Vagina (tissue), 2 donors: ENCODE data around the gene GRIK4. TPM values are rescaled to one million over a fixed set of nuclear protein-coding genes. Genes with fewer than 3 reads are reported as not detected.

Experiments
- DNase-seq, 2 donors: peaks; one replicate each; pipeline ENCODE4 v3.0.0-alpha.2; 2017; ENCODE audit errors: extremely low spot score in 2 of 2
- H3K27ac ChIP-seq: fragments of 200-600 bp; sonication (generic); one replicate; pipeline ENCODE4 v1.5.1; 2019
- H3K27me3 ChIP-seq: fragments of 200-600 bp; sonication (generic); one replicate; pipeline ENCODE4 v1.5.1; 2019
- H3K36me3 ChIP-seq, 2 donors: fragments of 200-600 bp; sonication (generic); one replicate each; pipeline ENCODE4 v1.5.1; 2017 to 2019
- H3K4me1 ChIP-seq: fragments of 200-600 bp; sonication (generic); one replicate; pipeline ENCODE4 v1.5.1; 2019
- H3K4me3 ChIP-seq, 2 donors: fragments of 200-600 bp; sonication (generic); 1 replicate in 1 of 2; 2 replicates in 1 of 2; pipeline ENCODE4 v1.5.1; 2016 to 2019
- H3K9me3 ChIP-seq: fragments of 200-600 bp; sonication (generic); one replicate; pipeline ENCODE4 v1.5.1; 2019
- POLR2A ChIP-seq, 2 donors: fragments of 450-650 bp; IDR thresholded peaks; one replicate each; pipeline ENCODE4 v1.6.1; 2017; ENCODE audit warnings: antibody characterized with exemption in 2 of 2, mild to moderate bottlenecking in 2 of 2, moderate library complexity in 2 of 2
- POLR2AphosphoS5 ChIP-seq, 2 donors: sonication (generic); formaldehyde crosslinking; IDR thresholded peaks; one replicate each; pipeline ENCODE4 v1.9.0; 2017; ENCODE audit warnings: antibody characterized with exemption in 2 of 2, mild to moderate bottlenecking in 2 of 2, low read depth in 1 of 2; ENCODE audit not compliant: insufficient read depth in 1 of 2
- intact Hi-C: fragments of 100-400 bp; cut with DNase I; formaldehyde crosslinking; loops from one replicate; pipeline ENCODE4 v1.15.1; 2023
- total RNA-seq: library from RNA; depleted of rRNA; stranded (reverse); fragments of >200 nt; gene quantifications from one replicate; pipeline ENCODE4 v1.2.3, GENCODE V29; 2016
- TF ChIP-seq, protein P1 (sequence below), 3 experiments: fragments of 450-650 bp in 2 of 3; fragments of 200-600 bp in 1 of 3; sonication (generic) in 1 of 3; IDR thresholded peaks; one replicate each; pipeline ENCODE4 v1.5.1; 2017 to 2019; ENCODE audit warnings: antibody characterized with exemption in 3 of 3, mild to moderate bottlenecking in 2 of 3, moderate library complexity in 2 of 3

The GRIK4 gene
- total RNA-seq, 1 donor from 2014 or later, result 0.25 TPM

GRCh38 chr11:120936356-120936755 lies 424.8 kb downstream of the GRIK4 start:
- TF ChIP-seq POLR2AphosphoS5 (IDR thresholded peaks at IDR 0.05; ENCODE audit: insufficient read depth in 1 of 2, low read depth in 1 of 2) (no peak), POLR2A (IDR thresholded peaks at IDR 0.05) (no peak)
- TF ChIP-seq, protein P1, sequence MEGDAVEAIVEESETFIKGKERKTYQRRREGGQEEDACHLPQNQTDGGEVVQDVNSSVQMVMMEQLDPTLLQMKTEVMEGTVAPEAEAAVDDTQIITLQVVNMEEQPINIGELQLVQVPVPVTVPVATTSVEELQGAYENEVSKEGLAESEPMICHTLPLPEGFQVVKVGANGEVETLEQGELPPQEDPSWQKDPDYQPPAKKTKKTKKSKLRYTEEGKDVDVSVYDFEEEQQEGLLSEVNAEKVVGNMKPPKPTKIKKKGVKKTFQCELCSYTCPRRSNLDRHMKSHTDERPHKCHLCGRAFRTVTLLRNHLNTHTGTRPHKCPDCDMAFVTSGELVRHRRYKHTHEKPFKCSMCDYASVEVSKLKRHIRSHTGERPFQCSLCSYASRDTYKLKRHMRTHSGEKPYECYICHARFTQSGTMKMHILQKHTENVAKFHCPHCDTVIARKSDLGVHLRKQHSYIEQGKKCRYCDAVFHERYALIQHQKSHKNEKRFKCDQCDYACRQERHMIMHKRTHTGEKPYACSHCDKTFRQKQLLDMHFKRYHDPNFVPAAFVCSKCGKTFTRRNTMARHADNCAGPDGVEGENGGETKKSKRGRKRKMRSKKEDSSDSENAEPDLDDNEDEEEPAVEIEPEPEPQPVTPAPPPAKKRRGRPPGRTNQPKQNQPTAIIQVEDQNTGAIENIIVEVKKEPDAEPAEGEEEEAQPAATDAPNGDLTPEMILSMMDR (IDR thresholded peaks at IDR 0.05), result no peak
- no peak overlapping the region for H3K27ac ChIP-seq
- no peaks in the 10 kb centered on the region for H3K36me3 ChIP-seq
- DNase-seq, result no peak
- no peaks in the 10 kb centered on the region for H3K4me1 ChIP-seq
- intact Hi-C loops, result no loop called here
- no peaks in the 10 kb centered on the region for H3K9me3 ChIP-seq
- H3K4me3 ChIP-seq, result no peak overlapping the region
- H3K27me3 ChIP-seq, result no peaks in the 10 kb centered on the region

DNA sequence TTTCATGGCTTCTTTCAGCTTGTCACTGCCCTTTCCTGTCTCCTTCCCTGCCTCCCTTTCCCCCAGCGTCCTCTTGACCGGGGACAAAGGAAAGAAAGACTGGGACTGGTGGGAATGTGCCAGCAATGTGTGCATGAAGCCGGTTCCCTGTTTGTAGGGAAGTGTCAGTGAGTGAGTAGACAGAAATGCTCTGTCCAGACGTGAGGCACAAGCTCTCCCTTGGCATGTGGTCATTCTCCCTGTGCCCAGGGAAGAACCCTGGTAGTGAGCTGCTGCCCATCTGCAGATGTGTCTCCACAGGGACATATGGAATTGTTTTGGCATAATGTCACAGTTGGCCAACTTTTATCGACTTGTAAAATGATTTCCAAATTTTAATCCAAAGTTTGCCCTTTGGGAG lies 426.0 kb downstream of the GRIK4 start:
- no peak overlapping the region for H3K27ac ChIP-seq
- no peaks in the 10 kb centered on the region for H3K27me3 ChIP-seq
- TF ChIP-seq, protein P1 (IDR thresholded peaks at IDR 0.05), result no peak
- TF ChIP-seq POLR2A (IDR thresholded peaks at IDR 0.05), result no peak
- TF ChIP-seq POLR2AphosphoS5 (IDR thresholded peaks at IDR 0.05; ENCODE audit: insufficient read depth in 1 of 2, low read depth in 1 of 2), result no peak
- no peak overlapping the region for H3K4me3 ChIP-seq
- no peaks in the 10 kb centered on the region for H3K36me3 ChIP-seq
- H3K4me1 ChIP-seq, result no peaks in the 10 kb centered on the region
- no peak for DNase-seq
- H3K9me3 ChIP-seq, result no peaks in the 10 kb centered on the region
- intact Hi-C loops, result no loop called here

DNA sequence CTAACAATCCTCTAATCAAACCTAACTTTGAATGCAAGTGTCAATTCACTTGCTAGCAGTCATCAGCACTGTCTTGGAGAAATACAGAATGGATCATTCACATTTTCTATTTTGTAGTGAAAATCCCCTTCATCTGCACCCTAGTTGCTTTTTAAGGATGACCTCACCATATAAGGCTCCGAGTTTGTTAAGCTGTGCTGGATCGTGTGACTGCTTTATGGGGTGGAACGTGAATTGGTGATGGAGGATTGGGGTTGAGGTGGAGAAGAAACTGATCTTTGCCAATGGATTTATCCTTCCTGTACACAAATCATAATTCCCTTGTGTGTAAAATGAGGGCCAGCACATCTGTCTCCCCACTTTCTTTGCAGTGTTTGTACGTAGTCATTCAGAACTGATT lies 426.7 kb downstream of the GRIK4 start:
- no peaks in the 10 kb centered on the region for H3K27me3 ChIP-seq
- no peaks in the 10 kb centered on the region for H3K4me1 ChIP-seq
- TF ChIP-seq POLR2AphosphoS5 (IDR thresholded peaks at IDR 0.05; ENCODE audit: insufficient read depth in 1 of 2, low read depth in 1 of 2) (no peak), POLR2A (IDR thresholded peaks at IDR 0.05) (no peak)
- TF ChIP-seq, protein P1 (IDR thresholded peaks at IDR 0.05), result no peak
- no peak overlapping the region for H3K4me3 ChIP-seq
- no peaks in the 10 kb centered on the region for H3K36me3 ChIP-seq
- no peaks in the 10 kb centered on the region for H3K9me3 ChIP-seq
- DNase-seq, result no peak
- intact Hi-C loops, result no loop called here
- H3K27ac ChIP-seq, result no peak overlapping the region

DNA sequence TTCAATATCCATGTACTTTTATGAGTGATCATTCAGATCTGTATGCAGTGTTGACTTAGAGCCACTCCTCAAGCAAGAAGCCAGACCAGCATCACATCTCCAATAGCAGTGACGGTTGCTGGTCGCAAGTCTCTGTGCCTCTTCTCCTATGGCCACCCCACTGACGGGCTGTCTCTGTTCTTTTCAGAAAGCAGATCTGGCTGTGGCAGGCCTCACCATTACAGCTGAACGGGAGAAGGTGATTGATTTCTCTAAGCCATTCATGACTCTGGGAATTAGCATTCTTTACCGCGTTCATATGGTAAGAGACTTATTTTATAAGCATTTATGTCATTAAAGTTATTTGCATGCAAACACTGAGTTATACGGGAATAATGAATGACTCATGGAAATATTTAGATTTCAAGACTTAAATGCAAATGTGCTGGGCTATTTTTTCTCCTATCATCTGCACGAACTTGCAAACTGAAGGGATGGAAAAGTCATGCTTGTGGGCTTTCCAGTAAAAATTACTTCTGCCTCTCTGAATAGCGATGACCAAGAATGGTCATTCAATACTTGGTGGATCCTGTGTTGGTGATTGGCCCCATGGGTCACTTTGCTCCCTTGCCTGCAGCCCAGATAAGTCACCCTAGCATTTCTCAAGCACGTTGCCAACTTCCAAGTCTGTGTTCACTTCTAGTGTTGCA lies 428.8 kb downstream of the GRIK4 start:
- H3K4me1 ChIP-seq, result no peaks in the 10 kb centered on the region

GRCh38 chr11:120941000-120941399 lies 429.5 kb downstream of the GRIK4 start:
- Histone ChIP-seq H3K4me1 (no peaks in the 10 kb centered on the region), H3K27ac (no peak overlapping the region), H3K27me3 (no peaks in the 10 kb centered on the region), H3K4me3 (no peak overlapping the region), H3K36me3 (no peaks in the 10 kb centered on the region), H3K9me3 (no peaks in the 10 kb centered on the region)
- no peak for DNase-seq
- no peak for TF ChIP-seq POLR2AphosphoS5 (IDR thresholded peaks at IDR 0.05; ENCODE audit: insufficient read depth in 1 of 2, low read depth in 1 of 2)
- no peak for TF ChIP-seq POLR2A (IDR thresholded peaks at IDR 0.05)
- TF ChIP-seq, protein P1 (IDR thresholded peaks at IDR 0.05), result no peak
- intact Hi-C loops, result no loop called here

More for the DNA sequence above, 428.8 kb downstream of the GRIK4 start:
- Histone ChIP-seq H3K9me3 (no peaks in the 10 kb centered on the region), H3K27ac (no peak overlapping the region), H3K27me3 (no peaks in the 10 kb centered on the region), H3K36me3 (no peaks in the 10 kb centered on the region), H3K4me3 (no peak overlapping the region)
- intact Hi-C loops, result no loop called here
- no peak for DNase-seq
- TF ChIP-seq, protein P1 (IDR thresholded peaks at IDR 0.05), result no peak
- no peak for TF ChIP-seq POLR2AphosphoS5 (IDR thresholded peaks at IDR 0.05; ENCODE audit: insufficient read depth in 1 of 2, low read depth in 1 of 2)
- TF ChIP-seq POLR2A (IDR thresholded peaks at IDR 0.05), result no peak
